SK-N-SH treated with all-trans-retinoic acid at 6 μM for 48 hours (cell line): ENCODE results near the gene MAPK8IP3.

Experiments used
- BACH2 ChIP-seq: fragments of 250-450 bp; sonication (Bioruptor Pico); IDR thresholded peaks from 2 replicates; pipeline ENCODE4 v1.9.0; 2021; ENCODE audit warnings: mild to moderate bottlenecking, borderline replicate concordance
- ESRRG ChIP-seq: fragments of 250-450 bp; sonication (Bioruptor Pico); IDR thresholded peaks from 2 replicates; pipeline ENCODE4 v1.6.1; 2021; ENCODE audit warnings: mild to moderate bottlenecking
- ZFP30 ChIP-seq: fragments of 450-650 bp; formaldehyde crosslinking; IDR thresholded peaks from 2 replicates; pipeline ENCODE4 v1.5.0; 2022; ENCODE audit warnings: mild to moderate bottlenecking, moderate library complexity

DNA sequence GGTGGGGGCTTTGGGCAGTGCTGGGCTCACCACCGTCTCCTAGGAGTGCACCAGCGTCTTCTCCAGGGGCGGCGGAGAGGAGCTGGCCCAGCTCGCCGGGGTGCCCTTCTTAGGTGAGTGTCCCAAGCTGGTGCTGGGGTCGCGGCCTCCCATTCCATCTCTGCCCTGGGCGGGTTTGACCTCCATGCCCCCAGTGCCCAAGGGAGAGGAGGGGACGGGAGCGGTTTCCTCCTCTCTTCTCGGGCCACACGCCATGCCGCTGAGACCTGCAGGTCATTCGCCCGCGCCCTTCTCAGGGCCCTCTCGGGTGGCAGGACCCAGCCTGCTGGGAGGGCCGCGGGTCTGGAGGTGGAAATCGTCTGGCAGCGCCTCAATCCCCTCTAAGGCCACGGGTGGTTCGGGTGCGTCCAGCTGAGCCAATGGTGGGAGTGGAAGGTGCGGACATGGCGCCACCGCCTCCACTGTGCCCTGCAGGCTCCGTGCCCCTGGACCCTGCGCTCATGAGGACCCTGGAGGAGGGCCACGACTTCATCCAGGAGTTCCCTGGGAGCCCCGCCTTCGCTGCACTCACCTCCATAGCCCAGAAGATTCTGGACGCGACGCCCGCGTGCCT, 82.2 kb downstream of the MAPK8IP3 start:
- TF ChIP-seq BACH2 (CRISPR knock-in tag): no peak
- TF ChIP-seq ZFP30 (CRISPR knock-in tag): no peak
- no peak for TF ChIP-seq ESRRG (CRISPR knock-in tag)
